ENCODE measurements around the gene GPRASP2.

Gene GPRASP2

GRCh38 chrX:102745513-102745856 lies 33.2 kb downstream of the GPRASP2 start:
- no peak for DNase-seq (ENCODE audit: low read depth)

- no peak for DNase-seq (ENCODE audit: low read depth)
Measured at GRCh38 chrX:102745857-102746584, 33.8 kb downstream of the GPRASP2 start.

- DNase-seq (ENCODE audit: low read depth) = no peak
Measured at GRCh38 chrX:102765217-102765616, 53.0 kb downstream of the GPRASP2 start.

- no peak for DNase-seq (ENCODE audit: low read depth)
Measured at GRCh38 chrX:102765809-102766208, 53.6 kb downstream of the GPRASP2 start.

- no peak for DNase-seq (ENCODE audit: low read depth)
Measured at GRCh38 chrX:102767287-102767686, 55.0 kb downstream of the GPRASP2 start.
